H1 (cell line): ENCODE measurements around the gene PLCXD1. TPM values are rescaled to one million over a fixed set of nuclear protein-coding genes. Genes with fewer than 3 reads are reported as not detected.

ENCODE experiments used
- ASH2L ChIP-seq: fragments of 200-600, 300-600 bp; sonication (generic); IDR thresholded peaks from one replicate; pipeline ENCODE4 v1.7.1; 2017; ENCODE audit warnings: low read length
- ATF3 ChIP-seq: IDR thresholded peaks from 2 replicates; pipeline ENCODE4 v1.6.1; 2011; ENCODE audit warnings: low read depth, mild to moderate bottlenecking, low read length; ENCODE audit not compliant: insufficient read depth
- CHD7 ChIP-seq: fragments of 300-600 bp; sonication (generic); IDR thresholded peaks from 2 replicates; pipeline ENCODE4 v1.7.1; 2012; ENCODE audit warnings: low read length, moderate library complexity, mild to moderate bottlenecking, inconsistent platforms; ENCODE audit not compliant: insufficient replicate concordance
- EZH2 ChIP-seq: fragments of 200-600 bp; sonication (generic); IDR thresholded peaks from 2 replicates; pipeline ENCODE4 v1.7.1; 2012; ENCODE audit warnings: low read depth, mild to moderate bottlenecking, moderate library complexity, low read length, inconsistent platforms; ENCODE audit not compliant: severe bottlenecking
- HDAC2 ChIP-seq, 2 experiments: fragments of 300-600 bp in 1 of 2; sonication (generic) in 1 of 2; IDR thresholded peaks; 2 replicates each; pipeline ENCODE4 v1.6.1; 2011 to 2012; ENCODE audit warnings: low read depth in 2 of 2, low read length in 2 of 2, mild to moderate bottlenecking in 2 of 2, moderate library complexity in 2 of 2, borderline replicate concordance in 1 of 2, inconsistent platforms in 1 of 2
- KDM4A ChIP-seq: IDR thresholded peaks from one replicate; pipeline ENCODE4 v1.7.1; 2012; ENCODE audit warnings: low read depth, mild to moderate bottlenecking, moderate library complexity, low read length, inconsistent platforms; ENCODE audit not compliant: severe bottlenecking
- NRF1 ChIP-seq: IDR thresholded peaks from 2 replicates; pipeline ENCODE4 v1.6.1; 2011; ENCODE audit warnings: mild to moderate bottlenecking, low read depth, low read length, improper control_type of control experiment
- POLR2AphosphoS5 ChIP-seq: IDR thresholded peaks from 2 replicates; pipeline ENCODE4 v1.6.1; 2011; ENCODE audit warnings: low read depth, low read length
- RFX5 ChIP-seq: IDR thresholded peaks from 2 replicates; pipeline ENCODE4 v1.6.1; 2011; ENCODE audit warnings: low read depth, low read length, improper control_type of control experiment, borderline replicate concordance
- TBP ChIP-seq: IDR thresholded peaks from 2 replicates; pipeline ENCODE4 v1.6.1; 2011; ENCODE audit warnings: low read depth, low read length, improper control_type of control experiment
- TEAD4 ChIP-seq: IDR thresholded peaks from 2 replicates; pipeline ENCODE4 v1.6.1; 2012; ENCODE audit warnings: low read depth, low read length, inconsistent platforms, mixed read lengths
- polyA plus RNA-seq, 7 experiments: library from polyadenylated mRNA; depleted of rRNA in 3 of 7; stranded (reverse) in 5 of 7; unstranded in 2 of 7; fragments of >200 nt in 5 of 7; fragments of 200-250 nt in 2 of 7; gene quantifications; 1 replicate in 5 of 7; 2 replicates in 1 of 7; 4 replicates in 1 of 7; pipeline versions ENCODE4 v1.2.1 to v1.2.3, GENCODE V29; 2011 to 2013; ENCODE audit warnings: missing spikeins in 2 of 7, mixed read lengths in 2 of 7
- total RNA-seq: library from RNA; stranded (reverse); fragmentation: NEBNext Ultra II Directional; extraction: Animal tissue kit (Norgen Biotek cat#: 25700); gene quantifications from 2 replicates; pipeline ENCODE4 v1.2.1, GENCODE V29; 2021

Gene PLCXD1
- total and polyA plus RNA-seq, 2 of the 8 experiments (the other 6 are each of a cell fraction or from before 2014, with no cell fraction given), result 93.6 to 124 TPM

- TF ChIP-seq CHD7, result no peak
- no peak for TF ChIP-seq ATF3
- no peak for TF ChIP-seq TBP
- no peak for TF ChIP-seq NRF1
- no peak for TF ChIP-seq KDM4A
- no peak for TF ChIP-seq POLR2AphosphoS5
- no peak for TF ChIP-seq HDAC2 (IDR thresholded peaks at IDR 0.05; ENCODE audit: borderline replicate concordance in 1 of 2, low read depth in 2 of 2, low read length in 2 of 2)
- no peak for TF ChIP-seq RFX5
- TF ChIP-seq TEAD4, result no peak
- TF ChIP-seq EZH2, result no peak
- no peak for TF ChIP-seq ASH2L
These were observed 32.9 kb downstream of the PLCXD1 start (continued) for GRCh38 chrX:314049-314448.
